HG02763 (cell line): ENCODE results near the gene FBXL2.
"Not testable (repeated sequence)": the region's sequence is repeated elsewhere in the genome, so short reads cannot be mapped to it uniquely, and the experiment has no call there.

Source experiments
- ATAC-seq: cut with Tn5 transposase; IDR thresholded peaks from one replicate; pipeline ENCODE4 v1.9.1; 2021; ENCODE audit warnings: mild to moderate bottlenecking, moderate library complexity; ENCODE audit not compliant: unreplicated experiment

FBXL2 gene

DNA sequence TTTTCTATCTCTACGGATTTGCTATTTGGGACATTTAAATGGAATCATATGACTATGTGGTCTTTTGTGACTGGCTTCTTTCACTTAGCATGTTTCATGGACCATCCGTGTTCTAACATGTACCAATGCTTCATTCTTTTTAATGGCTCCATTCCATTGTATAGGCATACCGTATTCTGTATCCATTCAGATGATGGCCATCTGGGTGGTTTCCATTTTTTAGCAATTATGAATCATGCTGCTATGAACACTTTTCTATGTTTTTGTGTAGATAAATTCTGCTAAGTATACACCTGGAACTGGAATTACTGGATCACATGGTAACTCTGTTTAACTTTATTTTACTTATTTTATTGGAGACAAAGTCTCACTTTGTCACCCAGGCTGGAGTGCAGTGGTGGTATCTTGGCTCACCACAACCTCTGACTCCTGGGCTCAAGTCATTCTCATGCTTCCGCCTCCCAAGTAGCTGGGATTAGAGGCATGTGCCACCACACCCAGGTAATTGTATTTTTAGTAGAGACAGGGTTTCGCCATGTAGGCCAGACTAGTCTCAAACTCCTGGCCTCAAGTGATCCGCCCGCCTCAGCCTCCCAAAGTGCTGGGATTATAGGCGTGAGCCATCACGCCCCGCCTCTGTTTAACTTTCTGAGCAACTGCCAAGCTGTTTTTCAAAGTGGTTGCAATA lies 149.5 kb downstream of the FBXL2 start:
- ATAC-seq = no peak

DNA sequence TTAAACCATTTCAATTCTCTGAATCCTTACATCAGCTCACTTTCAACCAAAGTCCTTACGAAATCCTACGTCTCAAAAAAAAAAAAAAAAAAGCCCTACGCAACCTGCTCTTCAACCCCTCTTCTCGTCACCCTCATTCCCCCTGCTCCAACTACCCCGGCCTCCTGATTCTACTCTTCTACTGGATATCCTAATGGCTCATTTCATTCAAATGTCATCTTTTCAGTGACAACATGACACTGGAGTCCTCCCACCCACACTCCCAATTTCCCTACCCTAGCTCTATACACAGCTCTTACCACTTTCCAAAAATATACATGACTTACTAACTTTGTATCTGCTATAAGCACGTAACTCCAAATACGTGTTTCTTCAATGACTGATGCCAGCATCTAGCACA lies 151.5 kb downstream of the FBXL2 start:
- ATAC-seq = no peak

DNA sequence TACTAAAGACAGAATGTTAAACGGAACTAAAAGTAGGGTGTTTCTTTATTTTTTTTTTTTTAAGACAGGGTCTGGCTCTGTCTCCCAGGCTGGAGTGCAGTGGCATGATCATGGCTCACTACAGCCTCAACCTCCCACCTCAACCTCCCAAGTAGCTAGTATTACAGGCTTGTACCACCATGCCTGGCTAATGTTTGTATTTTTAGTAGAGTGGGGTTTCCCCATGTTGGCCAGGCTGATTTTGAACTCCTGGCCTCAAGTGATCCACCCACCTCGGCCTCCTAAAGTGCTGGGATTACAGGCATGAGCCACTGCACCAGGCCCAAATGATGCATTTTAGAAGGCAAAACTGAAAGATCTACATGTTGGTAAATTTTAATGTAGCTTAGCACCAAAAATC lies 152.1 kb downstream of the FBXL2 start:
- not testable (repeated sequence) for ATAC-seq

DNA sequence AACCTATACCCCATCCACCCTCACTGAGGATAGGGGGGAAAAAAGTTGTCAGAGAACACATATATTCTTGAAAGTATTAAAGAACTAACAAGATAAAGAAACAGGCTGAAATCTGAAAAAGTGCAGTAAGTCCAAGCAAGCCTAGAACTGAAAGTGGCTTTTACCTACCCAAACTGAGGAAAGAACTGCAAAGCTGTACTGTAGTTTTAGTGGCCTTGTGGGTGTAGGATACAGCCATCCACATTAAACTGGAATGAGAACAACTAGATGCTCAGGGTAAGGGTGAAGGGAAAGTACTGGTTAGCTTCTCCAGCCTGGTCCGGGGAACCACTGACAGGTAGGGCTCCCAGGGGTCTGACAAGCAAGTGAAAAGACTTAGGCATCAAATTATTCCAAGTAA lies 152.8 kb downstream of the FBXL2 start:
- ATAC-seq = no peak

DNA sequence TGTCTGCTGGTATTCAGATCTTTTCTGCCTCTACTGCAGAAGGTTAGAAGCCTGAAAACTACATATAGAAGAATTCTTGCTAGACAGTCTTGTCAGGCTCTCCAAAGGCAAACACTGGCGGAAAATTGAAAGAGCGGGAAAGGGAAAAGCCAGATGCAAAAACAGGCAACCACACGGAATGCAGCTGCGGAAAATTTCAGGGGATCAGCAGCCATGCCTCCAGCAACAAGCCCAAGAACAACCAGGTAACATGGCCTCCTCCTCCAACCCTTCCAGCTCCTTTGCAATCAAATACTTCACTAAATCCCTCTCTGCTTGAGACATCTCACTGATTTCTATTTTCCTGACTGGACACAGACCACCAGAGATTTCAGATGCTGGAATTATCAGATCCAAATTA lies 153.3 kb downstream of the FBXL2 start:
- ATAC-seq = no peak

DNA sequence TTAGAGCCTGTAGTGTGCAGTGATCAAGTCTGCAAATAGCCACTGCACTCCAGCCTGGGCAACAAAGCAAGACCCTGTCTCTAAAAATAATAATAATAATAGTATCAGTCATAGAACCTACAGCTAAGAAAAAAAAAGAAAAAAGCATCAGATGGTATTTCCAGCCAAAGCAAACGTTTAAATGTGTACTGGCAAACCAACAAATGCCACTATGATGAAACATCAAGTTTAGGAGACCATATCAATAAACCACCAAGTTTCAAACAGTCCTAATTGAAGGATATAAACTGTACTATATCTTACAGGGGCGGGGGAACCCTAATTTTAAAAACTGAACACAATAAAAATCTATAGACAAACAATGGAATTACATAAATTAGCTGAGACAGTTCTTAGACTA lies 156.6 kb downstream of the FBXL2 start:
- ATAC-seq = no peak
